HL-60 (cell line): Measurements from ENCODE around the gene CREBBP.

ENCODE experiments used
- DNase-seq, 2 experiments: peaks; one replicate each; pipeline ENCODE4 v3.0.0-alpha.2; 2010 to 2020; ENCODE audit warnings: low read depth in 1 of 2, low spot score in 1 of 2
- H3K27ac ChIP-seq: fragments of 250-450 bp; sonication (Bioruptor Pico); replicated peaks from 2 replicates; pipeline ENCODE4 v1.5.1; 2020; ENCODE audit warnings: mild to moderate bottlenecking, moderate library complexity
- H3K27me3 ChIP-seq: fragments of 250-450 bp; sonication (Bioruptor Pico); 2 replicates; pipeline ENCODE4 v1.5.1; 2021; ENCODE audit warnings: mild to moderate bottlenecking, moderate library complexity; ENCODE audit not compliant: insufficient read depth, poor library complexity, severe bottlenecking
- H3K4me3 ChIP-seq: replicated peaks from 2 replicates; pipeline ENCODE4 v1.5.1; 2011; ENCODE audit warnings: mild to moderate bottlenecking, control low read depth, low read length; ENCODE audit not compliant: insufficient read depth
- CTCF ChIP-seq: IDR thresholded peaks from one replicate; pipeline ENCODE4 v1.5.1; 2011; ENCODE audit warnings: low read length, control low read depth, inconsistent platforms; ENCODE audit not compliant: insufficient read depth
- GABPA ChIP-seq: IDR thresholded peaks from 2 replicates; pipeline ENCODE4 v1.6.1; 2012; ENCODE audit warnings: low read depth
- POLR2AphosphoS5 ChIP-seq: IDR thresholded peaks from 2 replicates; pipeline ENCODE4 v1.6.1; 2012; ENCODE audit warnings: low read depth
- REST ChIP-seq: IDR thresholded peaks from 2 replicates; pipeline ENCODE4 v1.6.1; 2012; ENCODE audit warnings: low read depth; ENCODE audit not compliant: insufficient replicate concordance
- SPI1 ChIP-seq: IDR thresholded peaks from 2 replicates; pipeline ENCODE4 v1.6.1; 2012; ENCODE audit warnings: low read depth, mild to moderate bottlenecking, borderline replicate concordance

Gene CREBBP

GRCh38 chr16:3718019-3718391, 162.5 kb downstream of the CREBBP start:
- H3K27ac ChIP-seq, result peak overlapping the region; percentile 89
- peak overlapping the region; percentile 96 for H3K4me3 ChIP-seq
- H3K27me3 ChIP-seq, result no peaks in the 10 kb centered on the region
- no peak for DNase-seq
- TF ChIP-seq POLR2AphosphoS5 (no peak), REST (no peak), SPI1 (no peak), CTCF (no peak), GABPA (no peak)

- peak within 1 kb of the TSS; percentile 89 for H3K27ac ChIP-seq
- no peaks in the 10 kb centered on the region for H3K27me3 ChIP-seq
- DNase-seq, result peak; percentile 81 to 91
- peak; percentile 40 for TF ChIP-seq REST
- TF ChIP-seq POLR2AphosphoS5, result peak; percentile 89
- no peak for TF ChIP-seq GABPA
- peak; percentile 26; the same call in 1 of the 2 replicates for TF ChIP-seq SPI1
- no peak for TF ChIP-seq CTCF
- peak within 1 kb of the TSS; percentile 96 for H3K4me3 ChIP-seq
Measured at GRCh38 chr16:3717235-3718018, 163.1 kb downstream of the CREBBP start, which contains the start of gene TRAP1. TRAP1 (minus strand) TSS chr16:3717524; CDS start chr16:3717508, 16 bp downstream.

- no peak for TF ChIP-seq GABPA
- TF ChIP-seq REST, result no peak
- TF ChIP-seq POLR2AphosphoS5, result no peak
- TF ChIP-seq SPI1, result no peak
- TF ChIP-seq CTCF, result no peak
- Histone ChIP-seq H3K4me3 (peak overlapping the region; percentile 96), H3K27ac (peak overlapping the region; percentile 84), H3K27me3 (no peaks in the 10 kb centered on the region)
- DNase-seq, result peak in 1 of 2 experiments; percentile 54
Measured at GRCh38 chr16:3716831-3717234, 163.7 kb downstream of the CREBBP start.
